Peyer's patch (tissue), 4 donors: ENCODE data around the gene MYL6. TPM values are rescaled to one million over a fixed set of nuclear protein-coding genes. Genes with fewer than 3 reads are reported as not detected.

ENCODE experiments used
- DNase-seq, 3 donors: peaks; one replicate each; pipeline ENCODE4 v3.0.0-alpha.2; 2017 to 2019
- H3K27ac ChIP-seq, 4 donors: fragments of 200-600 bp; sonication (generic); one replicate each; pipeline ENCODE4 v1.5.1; 2016 to 2019
- H3K27me3 ChIP-seq, 2 donors: fragments of 200-600 bp; sonication (generic); one replicate each; pipeline ENCODE4 v1.5.1; 2019
- H3K36me3 ChIP-seq, 3 donors: fragments of 200-600 bp; sonication (generic); one replicate each; pipeline ENCODE4 v1.5.1; 2016 to 2019
- H3K4me1 ChIP-seq, 4 donors: fragments of 200-600 bp; sonication (generic); one replicate each; pipeline ENCODE4 v1.5.1; 2016 to 2019
- H3K4me3 ChIP-seq, 4 donors: fragments of 200-600 bp; sonication (generic); 1 replicate in 3 of 4; 2 replicates in 1 of 4; pipeline ENCODE4 v1.5.1; 2016 to 2019; ENCODE audit warnings: mild to moderate bottlenecking in 1 of 4
- H3K9me3 ChIP-seq, 4 donors: fragments of 200-600 bp; sonication (generic); one replicate each; pipeline ENCODE4 v1.5.1; 2016 to 2019; ENCODE audit warnings: mild to moderate bottlenecking in 1 of 4
- POLR2A ChIP-seq, 2 donors: fragments of 450-650 bp; IDR thresholded peaks; one replicate each; pipeline ENCODE4 v1.5.1; 2017; ENCODE audit warnings: antibody characterized with exemption in 2 of 2, mild to moderate bottlenecking in 2 of 2, moderate library complexity in 2 of 2
- total RNA-seq, 4 donors: library from RNA; depleted of rRNA; stranded (reverse); fragments of >200 nt; gene quantifications; one replicate each; pipeline ENCODE4 v1.1.0, GENCODE V29; 2016
- TF ChIP-seq, protein P1 (sequence below), 6 experiments: fragments of 450-650 bp in 4 of 6; fragments of 200-600 bp in 2 of 6; sonication (generic) in 1 of 6; IDR thresholded peaks; one replicate each; pipeline ENCODE4 v1.5.1; 2017 to 2019; ENCODE audit warnings: antibody characterized with exemption in 6 of 6, mild to moderate bottlenecking in 3 of 6, moderate library complexity in 1 of 6

MYL6 gene
- total RNA-seq, 4 donors from 2014 or later, result 1,247 to 1,872 (median 1,541) TPM

DNA sequence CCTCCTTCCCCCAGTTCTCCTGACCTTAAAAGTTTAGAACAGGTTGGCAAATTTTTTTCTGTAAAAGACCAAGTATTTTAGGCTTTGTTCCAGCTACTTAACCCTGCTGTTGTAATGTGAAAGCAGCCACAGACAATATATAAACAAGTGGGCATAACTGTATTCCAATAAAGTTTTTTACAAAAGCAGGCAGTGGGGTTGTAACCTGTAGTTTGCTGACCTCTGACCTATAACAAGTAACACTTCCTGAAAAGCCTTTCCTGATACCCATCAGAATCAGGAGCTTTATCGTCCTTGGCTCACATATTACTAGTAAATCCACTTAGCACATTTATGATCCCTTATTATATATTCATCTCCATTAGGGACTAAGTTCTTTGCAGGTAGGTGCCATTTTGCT is 44.2 kb downstream of the MYL6 start:
- DNase-seq, result no peak
- H3K36me3 ChIP-seq, result peaks cover 0 to 31% (median 3%) of the 10 kb centered on the region in 3 donors
- TF ChIP-seq, protein P1, sequence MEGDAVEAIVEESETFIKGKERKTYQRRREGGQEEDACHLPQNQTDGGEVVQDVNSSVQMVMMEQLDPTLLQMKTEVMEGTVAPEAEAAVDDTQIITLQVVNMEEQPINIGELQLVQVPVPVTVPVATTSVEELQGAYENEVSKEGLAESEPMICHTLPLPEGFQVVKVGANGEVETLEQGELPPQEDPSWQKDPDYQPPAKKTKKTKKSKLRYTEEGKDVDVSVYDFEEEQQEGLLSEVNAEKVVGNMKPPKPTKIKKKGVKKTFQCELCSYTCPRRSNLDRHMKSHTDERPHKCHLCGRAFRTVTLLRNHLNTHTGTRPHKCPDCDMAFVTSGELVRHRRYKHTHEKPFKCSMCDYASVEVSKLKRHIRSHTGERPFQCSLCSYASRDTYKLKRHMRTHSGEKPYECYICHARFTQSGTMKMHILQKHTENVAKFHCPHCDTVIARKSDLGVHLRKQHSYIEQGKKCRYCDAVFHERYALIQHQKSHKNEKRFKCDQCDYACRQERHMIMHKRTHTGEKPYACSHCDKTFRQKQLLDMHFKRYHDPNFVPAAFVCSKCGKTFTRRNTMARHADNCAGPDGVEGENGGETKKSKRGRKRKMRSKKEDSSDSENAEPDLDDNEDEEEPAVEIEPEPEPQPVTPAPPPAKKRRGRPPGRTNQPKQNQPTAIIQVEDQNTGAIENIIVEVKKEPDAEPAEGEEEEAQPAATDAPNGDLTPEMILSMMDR (IDR thresholded peaks at IDR 0.05), result no peak
- no peak for TF ChIP-seq POLR2A (IDR thresholded peaks at IDR 0.05)
- H3K27me3 ChIP-seq, result no peaks in the 10 kb centered on the region
- H3K4me1 ChIP-seq, result peaks cover 0 to 6% (median 0%) of the 10 kb centered on the region in 4 donors
- H3K4me3 ChIP-seq, result no peak overlapping the region
- H3K9me3 ChIP-seq, result no peaks in the 10 kb centered on the region
- H3K27ac ChIP-seq, result no peak overlapping the region

DNA sequence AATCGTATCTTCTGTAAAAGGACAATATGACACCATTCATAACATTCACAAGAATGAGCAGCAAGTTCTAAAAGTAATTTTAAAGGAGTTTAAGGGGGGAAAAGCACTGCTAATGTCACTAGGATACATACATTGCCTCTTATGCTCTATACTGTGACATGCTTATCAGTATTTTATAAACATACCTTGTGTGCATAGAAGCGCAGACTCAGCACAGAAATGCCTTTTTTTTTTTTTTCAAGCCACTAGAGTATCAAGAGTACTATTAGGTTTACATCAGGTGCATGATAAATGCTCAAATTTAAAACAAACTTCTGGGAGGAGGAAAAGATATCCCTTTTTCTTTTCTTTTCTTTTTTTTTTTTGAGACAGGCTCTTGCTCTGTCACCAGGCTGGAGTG is 44.7 kb downstream of the MYL6 start:
- peaks cover 0 to 35% (median 5%) of the 10 kb centered on the region in 3 donors for H3K36me3 ChIP-seq
- no peaks in the 10 kb centered on the region for H3K27me3 ChIP-seq
- TF ChIP-seq, protein P1 (IDR thresholded peaks at IDR 0.05), result no peak
- TF ChIP-seq POLR2A (IDR thresholded peaks at IDR 0.05), result no peak
- DNase-seq, result no peak
- H3K4me3 ChIP-seq, result no peak overlapping the region
- no peak overlapping the region for H3K27ac ChIP-seq
- no peaks in the 10 kb centered on the region for H3K9me3 ChIP-seq
- peaks cover 0 to 6% (median 0%) of the 10 kb centered on the region in 4 donors for H3K4me1 ChIP-seq

DNA sequence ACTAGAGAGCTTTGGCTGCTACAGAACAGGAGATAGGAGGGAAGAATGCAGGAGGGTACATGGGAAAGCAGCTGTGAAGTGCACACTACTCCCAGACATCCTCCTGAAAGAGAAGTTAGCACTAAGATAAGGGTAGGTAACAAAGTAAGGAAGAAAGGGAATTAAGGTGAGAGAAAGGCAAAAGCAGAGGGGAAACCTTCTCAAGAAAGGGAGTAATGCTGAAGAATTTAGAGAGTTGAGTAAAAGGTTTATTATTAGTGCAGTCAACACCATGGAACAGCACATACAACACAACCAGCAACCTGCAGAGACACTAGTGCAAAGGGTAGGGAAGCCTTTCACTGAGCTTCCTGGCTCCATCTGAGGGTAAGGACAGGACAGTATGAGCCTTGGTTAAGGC is 46.1 kb downstream of the MYL6 start:
- no peak for DNase-seq
- H3K4me3 ChIP-seq, result no peak overlapping the region
- TF ChIP-seq POLR2A (IDR thresholded peaks at IDR 0.05), result no peak
- TF ChIP-seq, protein P1 (IDR thresholded peaks at IDR 0.05), result no peak
- H3K36me3 ChIP-seq, result peaks cover 0 to 50% (median 5%) of the 10 kb centered on the region in 3 donors
- H3K27me3 ChIP-seq, result no peaks in the 10 kb centered on the region
- H3K4me1 ChIP-seq, result peaks cover 0 to 6% (median 0%) of the 10 kb centered on the region in 4 donors
- no peaks in the 10 kb centered on the region for H3K9me3 ChIP-seq
- H3K27ac ChIP-seq, result no peak overlapping the region

DNA sequence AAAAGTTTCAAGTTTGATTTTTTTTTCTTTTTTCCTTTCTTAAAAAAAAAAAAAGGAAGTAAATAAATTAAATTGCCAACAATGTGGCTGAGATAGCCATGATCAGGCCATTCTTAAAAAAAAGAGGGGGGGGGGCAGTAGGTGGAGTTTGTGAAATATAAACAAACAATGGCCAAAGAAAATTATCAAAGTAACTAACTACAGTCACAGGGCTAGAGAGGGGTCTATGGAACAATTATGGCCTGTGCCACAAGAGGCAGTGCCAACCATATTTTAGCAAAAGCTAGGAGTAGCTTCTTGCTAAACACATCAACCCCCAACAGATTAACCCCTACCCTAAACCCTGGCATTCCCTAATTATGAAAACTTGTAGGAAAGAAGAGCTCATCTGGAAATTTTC is 47.3 kb downstream of the MYL6 start:
- H3K27me3 ChIP-seq, result no peaks in the 10 kb centered on the region
- no peak for DNase-seq
- H3K9me3 ChIP-seq, result no peaks in the 10 kb centered on the region
- no peak overlapping the region for H3K4me3 ChIP-seq
- H3K36me3 ChIP-seq, result peaks cover 3 to 61% (median 5%) of the 10 kb centered on the region in 3 donors
- no peak overlapping the region for H3K27ac ChIP-seq
- TF ChIP-seq, protein P1 (IDR thresholded peaks at IDR 0.05), result no peak
- TF ChIP-seq POLR2A (IDR thresholded peaks at IDR 0.05), result no peak
- H3K4me1 ChIP-seq, result peaks cover 0 to 6% (median 0%) of the 10 kb centered on the region in 4 donors

DNA sequence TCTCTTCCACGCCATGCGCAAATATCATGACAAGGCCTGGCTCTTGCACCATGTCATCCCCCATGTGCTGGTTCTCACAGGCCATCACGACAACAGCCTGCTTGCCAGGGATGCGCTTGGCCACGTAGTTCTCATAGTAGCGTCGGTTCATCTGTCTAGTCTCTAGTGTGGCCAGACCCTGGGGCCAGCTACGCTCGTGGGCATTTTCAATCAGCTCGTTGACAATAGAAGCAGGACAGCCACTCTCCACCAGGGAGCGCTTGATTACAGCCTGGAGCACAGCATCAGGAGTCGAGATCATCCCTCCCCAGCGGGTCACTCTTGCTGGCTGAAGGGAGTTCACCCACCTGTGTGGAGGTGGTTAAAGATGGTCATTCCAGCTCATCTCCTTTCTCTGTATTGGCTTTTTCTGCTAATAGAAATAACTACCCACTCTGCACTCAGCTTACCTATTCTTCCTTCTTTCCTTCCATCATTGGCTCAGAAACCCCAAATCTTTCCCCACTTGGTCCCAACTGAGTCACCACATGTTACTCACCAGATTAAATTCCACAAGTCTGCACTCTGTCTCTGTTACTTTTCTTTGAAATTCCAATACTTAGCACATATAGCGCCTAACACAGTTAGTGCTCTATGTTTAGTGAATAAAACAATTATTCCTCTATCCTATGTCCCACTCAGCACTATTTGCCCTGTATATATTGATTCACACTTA is 48.5 kb downstream of the MYL6 start:
- Histone ChIP-seq H3K36me3 (peaks cover 3 to 71% (median 5%) of the 10 kb centered on the region in 3 donors), H3K27ac (peak overlapping the region in 2 of 4 donors; percentile 52), H3K4me3 (no peak overlapping the region), H3K27me3 (no peaks in the 10 kb centered on the region), H3K9me3 (no peaks in the 10 kb centered on the region), H3K4me1 (peaks cover 0 to 6% (median 0%) of the 10 kb centered on the region in 4 donors)
- TF ChIP-seq POLR2A (IDR thresholded peaks at IDR 0.05), result no peak
- TF ChIP-seq, protein P1 (IDR thresholded peaks at IDR 0.05), result peak; percentile 29 to 73 (median 62)
- peak; percentile 60 to 80 (median 67) for DNase-seq
